Activated T-helper 1 cell treated with Interleukin-2 at 50 U/mL for 16 hours (primary cell): Measurements from ENCODE around the gene PIH1D1.
A peak's percentile ranks its signal among the peaks of the same experiment; 100 is the strongest.
"Not testable (repeated sequence)": the region's sequence is repeated elsewhere in the genome, so short reads cannot be mapped to it uniquely, and the experiment has no call there.

Experiments
- DNase-seq: peaks from one replicate; pipeline ENCODE4 v3.0.0-alpha.2; 2020; ENCODE audit warnings: low read depth

Gene PIH1D1

DNA sequence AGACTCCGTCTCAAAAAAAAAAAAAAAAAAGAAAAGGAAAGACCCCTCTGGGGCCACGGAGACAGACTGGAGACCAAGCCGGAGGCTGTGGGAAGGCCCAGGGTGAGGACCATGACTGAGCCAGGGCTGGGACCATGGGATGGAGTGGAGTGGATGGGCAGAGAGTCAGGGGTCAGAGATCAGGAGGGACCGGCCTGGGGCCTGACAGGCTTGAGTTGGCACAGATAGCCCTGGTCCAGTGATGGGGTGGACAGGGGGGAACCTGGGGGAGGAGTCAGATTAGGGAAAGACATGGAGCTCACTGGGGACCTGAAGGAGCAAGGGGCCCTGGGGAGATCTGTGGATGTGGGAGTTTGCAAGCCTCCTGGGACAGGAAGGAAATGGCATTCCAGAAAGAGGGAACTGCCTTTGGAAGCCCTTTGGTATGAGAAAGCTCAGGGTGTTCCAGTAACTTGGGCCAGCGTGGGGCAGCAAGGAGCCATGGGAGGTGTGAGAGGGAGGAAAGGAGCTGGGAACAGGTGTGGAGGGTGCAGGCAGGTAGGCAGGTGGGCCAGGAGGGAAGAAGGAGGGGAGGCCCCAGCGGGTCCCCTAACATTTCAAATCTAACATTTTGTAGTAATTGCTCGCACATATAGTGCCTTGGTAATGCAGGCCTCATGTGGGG, 29.5 kb upstream of the PIH1D1 start:
- no peak for DNase-seq

DNA sequence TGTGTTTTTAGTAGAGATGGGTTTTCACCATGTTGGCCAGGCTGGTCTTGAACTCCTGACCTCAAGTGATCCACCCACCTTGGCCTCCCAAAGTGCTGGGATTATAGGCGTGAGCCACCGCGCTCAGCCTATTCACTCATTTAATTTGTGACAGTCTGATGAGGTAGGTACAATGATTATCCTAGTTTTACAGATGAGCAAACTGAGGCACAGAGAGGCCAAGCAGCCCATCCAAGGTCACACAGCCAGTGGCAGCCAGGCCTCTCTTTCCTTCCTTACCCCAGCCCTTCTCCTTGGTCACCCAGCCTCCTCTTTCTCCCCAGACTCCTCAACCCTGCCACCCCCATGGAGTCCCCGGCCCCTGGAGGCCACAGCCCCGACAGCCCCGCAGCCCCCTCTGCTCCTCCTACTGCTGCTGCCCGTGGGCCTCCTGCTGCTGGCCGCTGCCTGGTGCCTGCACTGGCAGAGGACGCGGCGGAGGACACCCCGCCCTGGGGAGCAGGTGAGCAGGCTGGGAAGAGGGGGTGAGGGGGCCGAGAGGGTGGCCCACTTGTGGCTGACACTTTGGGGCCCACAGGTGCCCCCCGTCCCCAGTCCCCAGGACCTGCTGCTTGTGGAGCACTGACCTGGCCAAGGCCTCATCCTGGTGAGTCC, 28.5 kb upstream of the PIH1D1 start:
- DNase-seq = no peak

DNA sequence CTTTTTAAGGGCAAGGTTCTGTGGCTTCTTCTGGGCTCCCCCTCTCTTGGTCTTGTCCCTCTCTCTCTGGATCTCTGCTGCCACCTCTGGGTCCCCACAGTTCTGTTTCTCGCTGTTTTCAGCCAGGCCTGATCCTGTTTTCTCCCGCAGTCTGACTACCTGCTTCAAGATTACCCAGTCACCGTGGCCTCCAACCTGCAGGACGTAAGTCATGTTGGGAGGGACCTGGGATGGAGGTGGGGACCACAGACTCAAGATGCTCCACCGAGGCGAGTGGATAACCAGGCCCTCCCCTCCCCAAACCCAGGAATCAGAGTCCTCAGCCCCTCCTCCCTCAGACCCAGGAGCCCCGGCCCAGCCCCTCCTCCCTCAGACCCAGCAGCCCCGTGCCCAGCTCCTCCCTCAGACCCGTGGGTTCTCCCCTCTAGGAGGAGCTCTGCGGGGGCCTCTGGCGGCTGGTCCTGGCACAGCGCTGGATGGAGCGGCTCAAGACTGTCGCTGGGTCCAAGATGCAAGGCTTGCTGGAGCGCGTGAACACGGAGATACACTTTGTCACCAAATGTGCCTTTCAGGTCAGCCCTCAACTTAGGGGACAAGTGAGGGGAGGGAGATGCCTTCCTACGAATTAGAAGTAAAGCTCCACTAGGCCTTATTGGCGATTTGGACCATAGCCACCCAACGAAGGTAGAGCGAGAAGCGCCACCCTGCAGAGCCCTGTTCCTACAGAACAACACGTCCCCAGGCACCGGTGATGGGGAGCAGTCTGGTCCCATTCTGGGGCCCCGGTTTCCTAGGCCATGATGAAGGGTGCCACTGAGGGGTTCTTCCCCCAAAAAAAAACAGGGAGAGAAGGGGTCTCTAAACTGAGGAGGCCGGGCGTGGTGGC, 24.6 kb upstream of the PIH1D1 start:
- peak; percentile 49 for DNase-seq

DNA sequence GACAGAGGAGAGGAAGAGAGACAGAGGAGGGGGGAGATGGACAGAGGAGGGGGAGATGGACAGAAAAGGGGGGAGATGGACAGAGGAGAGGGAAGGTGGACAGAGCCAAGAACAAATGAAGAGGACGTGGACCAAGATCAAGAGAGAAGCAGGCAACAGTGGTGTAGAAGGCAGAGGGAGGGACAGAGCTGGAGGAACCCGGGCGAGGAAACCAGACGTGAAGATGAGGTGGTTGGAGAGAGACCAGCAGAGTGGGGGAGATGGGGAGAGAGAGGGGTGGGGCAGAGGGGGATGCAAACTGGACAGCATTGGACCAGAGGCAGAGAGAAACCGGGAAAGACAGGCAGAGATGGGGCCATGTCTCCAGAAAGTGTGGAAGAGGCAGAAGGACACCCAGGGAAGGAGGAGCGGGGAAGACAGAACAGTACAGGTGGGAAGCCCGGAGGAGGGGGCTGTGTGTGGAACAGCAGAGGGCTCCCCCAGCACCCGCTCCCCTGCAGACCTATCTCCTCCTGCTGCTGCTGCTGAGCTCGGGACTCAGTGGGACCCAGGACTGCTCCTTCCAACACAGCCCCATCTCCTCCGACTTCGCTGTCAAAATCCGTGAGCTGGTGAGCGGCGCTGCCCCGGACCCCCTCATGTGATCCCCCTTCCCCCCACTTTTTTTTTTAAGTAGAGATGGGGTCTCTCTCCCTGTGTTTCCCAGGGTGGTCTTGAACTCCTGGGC, 23.7 kb upstream of the PIH1D1 start:
- no peak for DNase-seq

DNA sequence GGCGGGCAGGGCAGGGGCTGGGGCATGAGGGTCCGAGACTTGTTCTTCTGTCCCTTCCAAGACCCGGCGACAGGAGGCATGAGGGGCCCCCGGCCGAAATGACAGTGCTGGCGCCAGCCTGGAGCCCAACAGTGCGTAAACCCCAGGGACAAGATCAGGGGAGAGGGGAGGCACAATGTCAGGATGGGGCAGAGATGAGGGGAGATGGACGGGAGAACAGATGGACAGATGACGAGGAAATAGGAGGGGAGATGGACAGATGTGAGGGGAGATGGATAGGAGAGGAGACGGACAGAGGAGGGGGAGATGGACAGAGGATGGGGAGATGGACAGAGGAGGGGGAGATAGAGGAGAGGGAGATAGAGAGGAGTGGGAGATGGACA, 22.9 kb upstream of the PIH1D1 start:
- DNase-seq = no peak

DNA sequence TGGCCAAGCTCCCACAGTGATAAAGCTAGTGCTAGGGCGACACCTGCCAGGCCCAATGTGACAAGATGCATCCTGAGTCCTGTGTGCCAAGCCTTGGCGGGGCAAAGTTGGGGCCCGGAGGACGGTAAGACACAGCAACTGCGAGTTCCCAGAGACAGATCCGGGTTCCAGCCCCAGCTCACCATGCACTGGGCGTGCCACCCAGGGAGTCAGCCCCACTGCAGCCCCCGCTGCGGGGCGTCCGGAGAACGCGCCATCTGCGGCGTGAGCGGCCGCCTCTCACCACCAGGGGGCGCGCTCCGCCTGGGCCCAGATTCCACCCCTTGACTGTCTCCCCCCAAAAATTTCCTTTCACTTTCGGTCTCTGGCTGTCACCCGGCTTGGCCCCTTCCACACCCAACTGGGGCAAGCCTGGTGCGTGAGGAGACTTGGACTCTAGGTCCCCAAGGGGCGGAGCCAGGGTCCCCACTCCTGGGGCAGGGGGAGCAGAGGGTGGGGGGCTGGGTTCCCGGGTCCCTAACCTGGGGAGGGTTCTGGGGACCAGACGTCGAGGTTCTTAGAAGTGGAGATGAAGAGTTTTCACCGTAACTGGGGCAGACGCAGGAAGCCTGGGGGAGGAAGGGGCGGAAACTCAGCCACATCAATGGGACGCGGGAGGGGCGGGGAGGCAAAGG, 22.4 kb upstream of the PIH1D1 start, which contains the start of gene FLT3LG:
TSS of gene FLT3LG (plus strand) at position 348 of the 674 bp plus-strand sequence. CDS start 425 bp downstream, outside the sequence.
- peak; percentile 87 for DNase-seq

DNA sequence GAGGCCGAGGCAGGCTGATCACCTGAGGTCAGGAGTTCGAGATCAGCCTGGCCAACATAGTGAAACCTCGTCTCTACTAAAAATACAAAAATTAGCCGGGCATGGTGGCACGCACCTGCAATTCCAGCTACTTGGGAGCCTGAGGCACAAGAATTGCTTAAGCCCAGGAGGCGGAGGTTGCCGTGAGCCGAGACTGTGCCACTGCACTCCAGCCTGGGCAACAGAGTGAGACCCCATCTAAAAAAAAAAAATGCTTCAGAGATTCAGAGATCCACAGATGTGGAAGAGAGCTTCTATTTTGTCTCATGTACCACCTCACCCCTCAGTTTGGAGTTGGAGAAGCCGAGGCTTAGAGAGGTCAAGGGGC, 21.9 kb upstream of the PIH1D1 start:
- not testable (repeated sequence) for DNase-seq

DNA sequence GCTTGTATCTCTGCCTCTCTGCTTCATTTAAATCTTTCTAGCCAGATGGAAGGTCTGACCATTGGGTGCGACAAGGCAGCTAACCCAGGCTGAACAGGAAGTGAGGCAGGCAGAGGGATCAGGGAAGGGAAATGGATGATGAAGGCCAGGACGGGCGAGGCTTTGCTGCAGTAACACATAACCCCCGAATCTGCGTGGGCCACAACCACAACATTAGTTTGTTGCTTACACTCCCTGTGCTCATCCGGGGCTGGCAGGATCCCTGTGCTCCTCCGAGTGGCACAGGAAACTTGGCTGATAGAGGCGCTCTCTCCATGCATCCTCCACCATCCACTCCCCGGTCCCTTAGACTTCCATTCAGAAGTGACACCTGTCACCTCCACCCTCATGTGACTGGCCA, 21.3 kb upstream of the PIH1D1 start:
- DNase-seq = no peak

DNA sequence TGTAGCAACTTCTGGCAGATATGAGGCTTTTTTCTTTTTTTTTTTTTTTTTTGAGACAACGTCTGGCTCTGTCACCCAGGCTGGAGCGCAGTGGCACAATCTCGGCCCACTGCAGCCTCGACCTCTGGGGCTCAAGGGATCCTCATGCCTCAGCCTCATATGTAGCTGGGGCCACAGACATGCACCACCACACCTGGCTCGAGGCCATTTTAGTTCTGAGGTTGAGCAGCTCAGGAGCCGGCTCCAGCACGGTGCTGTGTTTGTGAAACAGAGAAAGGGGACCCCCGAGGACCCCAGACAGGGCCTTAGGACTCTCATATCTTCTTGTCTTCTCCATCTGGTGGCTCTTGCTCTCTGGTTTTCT, 19.0 kb upstream of the PIH1D1 start:
- no peak for DNase-seq

DNA sequence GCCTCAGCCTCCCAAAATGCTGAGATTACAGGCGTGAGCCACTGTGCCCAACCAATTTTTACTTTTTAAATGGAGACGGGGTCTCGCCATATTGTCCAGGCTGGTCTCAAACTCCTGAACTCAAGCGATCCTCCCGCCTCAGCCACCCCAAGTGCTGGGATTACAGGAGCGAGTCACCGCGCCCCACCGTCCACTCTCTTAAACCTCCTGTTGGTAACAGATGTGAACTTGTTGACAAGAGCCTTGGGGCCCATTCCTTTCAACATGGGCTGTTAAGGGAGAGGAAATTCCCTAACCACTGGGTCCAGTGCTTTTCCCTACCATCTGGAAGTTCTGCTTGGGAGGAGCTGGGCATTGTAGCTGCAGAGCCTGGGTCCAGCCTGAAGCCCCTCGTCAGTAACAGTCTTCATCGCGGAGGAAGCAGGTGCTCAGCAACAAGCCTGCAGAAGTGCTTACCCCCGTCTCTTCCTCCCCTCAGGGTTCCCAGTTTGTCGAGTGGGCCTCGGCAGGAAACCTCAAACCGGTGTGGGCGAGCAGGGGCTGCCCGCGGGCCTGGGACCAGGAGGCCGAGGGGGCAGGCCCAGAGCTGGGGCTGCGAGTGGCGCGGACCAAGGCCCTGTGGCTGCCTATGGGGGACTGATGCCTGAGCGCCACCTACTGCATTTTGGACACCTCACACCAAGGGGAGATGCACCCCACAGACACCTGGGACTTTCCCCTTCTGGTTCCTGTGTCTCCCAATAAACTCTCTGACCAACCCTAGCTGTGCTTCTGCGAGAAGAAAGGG, 18.4 kb upstream of the PIH1D1 start:
- DNase-seq = peak; percentile 63

DNA sequence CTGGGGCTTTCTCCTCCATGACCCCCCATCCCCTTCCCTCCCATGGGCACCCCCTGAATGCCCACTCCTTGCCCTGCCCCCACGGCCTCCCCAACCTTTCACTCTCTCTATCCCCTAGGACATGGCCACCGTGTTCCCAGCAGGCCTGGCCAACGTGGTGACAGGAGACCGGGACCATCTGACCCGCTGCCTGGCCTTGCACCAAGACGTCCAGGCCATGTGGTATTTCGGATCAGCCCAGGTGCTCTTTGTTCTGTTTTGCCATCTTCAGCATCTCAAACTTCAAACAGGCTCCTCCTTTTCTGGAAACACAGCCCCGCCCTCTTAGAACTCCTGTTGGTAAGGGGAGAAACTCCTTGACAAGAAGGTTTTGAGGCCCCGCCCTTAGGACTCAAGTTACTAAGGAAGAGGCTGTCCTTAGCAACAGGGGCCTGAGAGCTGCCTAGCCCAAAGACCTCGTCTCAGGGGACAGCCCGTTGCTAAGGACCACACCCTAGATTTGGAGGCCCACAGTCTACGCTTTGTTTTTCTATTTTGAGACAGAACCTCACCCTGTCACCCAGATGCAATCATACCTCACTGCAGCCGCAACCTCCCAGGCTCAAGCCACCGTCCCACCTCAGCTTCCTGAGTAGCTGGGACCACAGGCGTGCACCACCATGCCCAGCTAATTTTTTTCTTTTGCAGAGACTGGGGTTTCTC, 17.3 kb upstream of the PIH1D1 start:
- peak; percentile 79 for DNase-seq

DNA sequence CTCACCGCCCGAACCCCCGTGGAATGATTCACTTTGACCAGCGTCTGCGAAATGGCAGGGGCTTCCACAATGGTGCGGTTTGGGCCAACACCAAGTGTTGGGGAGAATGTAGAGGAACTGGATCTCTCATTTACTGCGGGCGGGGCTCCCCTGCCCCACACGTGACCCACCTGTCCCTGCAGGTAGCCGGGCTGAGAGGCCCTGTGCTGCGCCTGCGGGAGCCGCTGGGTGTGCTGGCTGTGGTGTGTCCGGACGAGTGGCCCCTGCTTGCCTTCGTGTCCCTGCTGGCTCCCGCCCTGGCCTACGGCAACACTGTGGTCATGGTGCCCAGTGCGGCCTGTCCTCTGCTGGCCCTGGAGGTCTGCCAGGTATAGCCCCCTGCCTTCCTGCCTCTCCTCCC, 16.6 kb upstream of the PIH1D1 start:
- no peak for DNase-seq

DNA sequence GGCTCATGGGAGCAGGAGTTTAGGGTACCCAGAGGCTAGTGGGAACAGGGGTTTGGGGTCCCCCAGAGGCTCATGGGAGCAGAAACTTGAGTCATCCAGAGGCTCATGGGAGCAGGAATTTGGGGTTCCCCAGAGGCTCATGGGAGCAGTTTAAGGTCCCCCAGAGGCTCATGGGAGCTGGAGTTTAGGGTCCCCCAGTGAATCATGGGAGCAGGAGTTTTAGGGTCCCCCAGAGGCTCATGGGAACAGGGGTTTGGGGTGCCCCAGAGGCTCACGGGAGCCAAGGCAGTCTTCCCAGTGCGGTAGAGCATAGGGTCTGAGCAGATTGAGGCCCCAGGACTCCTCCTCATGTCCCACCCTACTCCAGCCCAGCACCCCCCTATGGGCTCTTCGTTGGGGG, 13.8 kb upstream of the PIH1D1 start:
- DNase-seq = no peak

DNA sequence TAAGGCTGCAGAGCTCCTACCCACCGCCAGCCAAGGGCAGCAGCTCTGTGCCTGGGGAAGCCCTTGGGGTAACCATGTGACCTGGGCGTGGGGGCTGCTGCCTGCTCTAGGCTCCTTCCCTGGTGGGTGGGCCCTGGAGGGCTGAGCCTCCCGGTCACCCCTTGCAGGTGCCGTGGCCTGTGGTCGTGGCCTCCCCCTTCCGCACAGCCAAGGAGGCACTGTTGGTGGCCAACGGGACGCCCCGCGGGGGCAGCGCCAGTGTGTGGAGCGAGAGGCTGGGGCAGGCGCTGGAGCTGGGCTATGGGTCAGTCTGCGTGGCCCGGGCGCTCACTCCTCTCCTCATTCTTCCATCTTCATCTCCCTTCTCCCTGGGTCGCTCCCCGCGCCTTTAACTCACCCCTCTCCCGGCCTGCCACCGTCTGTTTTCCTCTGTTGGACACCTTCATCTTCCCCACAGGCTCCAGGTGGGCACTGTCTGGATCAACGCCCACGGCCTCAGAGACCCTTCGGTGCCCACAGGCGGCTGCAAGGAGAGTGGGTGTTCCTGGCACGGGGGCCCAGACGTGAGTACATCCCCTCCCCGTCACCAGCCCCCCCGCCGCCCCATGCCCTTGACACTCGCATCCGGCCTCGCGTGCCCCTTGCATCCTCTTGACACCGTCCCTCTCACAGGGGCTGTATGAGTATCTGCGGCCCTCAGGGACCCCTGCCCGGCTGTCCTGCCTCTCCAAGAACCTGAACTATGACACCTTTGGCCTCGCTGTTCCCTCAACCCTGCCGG, 12.5 kb upstream of the PIH1D1 start:
- no peak for DNase-seq

DNA sequence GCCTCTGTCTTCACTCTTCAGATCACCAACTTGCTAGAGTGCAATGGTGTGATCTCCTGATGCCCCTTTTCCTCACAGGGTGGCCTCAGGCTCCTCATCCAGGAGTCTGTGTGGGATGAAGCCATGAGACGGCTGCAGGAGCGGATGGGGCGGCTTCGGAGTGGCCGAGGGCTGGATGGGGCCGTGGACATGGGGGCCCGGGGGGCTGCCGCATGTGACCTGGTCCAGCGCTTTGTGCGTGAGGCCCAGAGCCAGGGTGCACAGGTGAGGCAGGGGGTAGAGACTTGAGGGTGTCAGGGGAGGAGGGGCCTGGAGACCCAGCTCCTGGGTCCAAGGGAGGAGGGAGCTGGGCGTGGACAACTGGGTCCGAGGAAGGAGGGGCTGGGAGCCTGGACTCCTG, 10.9 kb upstream of the PIH1D1 start:
- no peak for DNase-seq

DNA sequence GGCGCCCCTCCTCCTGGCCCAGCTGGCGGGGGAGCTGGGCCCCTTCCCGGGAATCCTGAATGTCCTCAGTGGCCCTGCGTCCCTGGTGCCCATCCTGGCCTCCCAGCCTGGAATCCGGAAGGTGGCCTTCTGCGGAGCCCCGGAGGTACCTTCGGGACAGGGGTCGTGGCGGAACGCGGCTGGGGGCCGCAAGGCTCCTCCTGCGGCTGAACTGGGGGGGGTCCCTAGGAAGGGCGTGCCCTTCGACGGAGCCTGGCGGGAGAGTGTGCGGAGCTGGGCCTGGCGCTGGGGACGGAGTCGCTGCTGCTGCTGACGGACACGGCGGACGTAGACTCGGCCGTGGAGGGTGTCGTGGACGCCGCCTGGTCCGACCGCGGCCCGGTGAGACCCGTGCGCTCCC, 10.0 kb upstream of the PIH1D1 start:
- no peak for DNase-seq

DNA sequence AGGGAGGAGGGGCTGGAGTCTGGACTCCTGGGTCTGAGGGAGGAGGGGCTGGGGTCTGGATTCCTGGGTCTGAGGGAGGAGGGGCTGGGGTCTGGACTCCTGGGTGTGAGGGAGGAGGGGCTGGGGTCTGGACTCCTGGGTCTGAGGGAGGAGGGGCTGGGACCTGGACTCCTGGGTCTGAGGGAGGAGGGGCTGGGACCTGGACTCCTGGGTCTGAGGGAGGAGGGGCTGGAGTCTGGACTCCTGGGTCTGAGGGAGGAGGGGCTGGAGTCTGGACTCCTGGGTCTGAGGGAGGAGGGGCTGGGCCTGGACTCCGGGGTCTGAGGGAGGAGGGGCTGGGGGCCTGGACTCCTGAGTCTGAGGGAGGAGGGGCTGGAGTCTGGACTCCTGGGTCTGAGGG, 9.5 kb upstream of the PIH1D1 start:
- not testable (repeated sequence) for DNase-seq

DNA sequence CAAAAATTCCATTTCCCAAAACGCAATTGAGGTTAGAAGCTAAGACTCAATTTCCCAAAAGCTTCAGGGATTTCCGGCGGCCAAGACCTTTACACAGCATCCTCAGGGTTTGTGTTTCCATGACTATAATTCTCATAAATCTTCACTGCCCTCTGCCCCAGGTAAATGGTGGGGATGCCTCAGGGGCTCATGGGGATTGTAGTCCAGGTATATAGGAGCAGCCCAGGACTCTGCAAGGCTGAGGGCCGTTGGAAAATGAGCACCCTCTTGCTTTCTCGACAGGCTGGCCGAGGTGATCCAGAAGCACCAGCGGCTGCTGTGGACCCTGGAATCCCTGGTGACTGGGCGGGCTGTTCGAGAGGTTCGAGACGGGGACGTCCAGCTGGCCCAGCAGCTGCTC, 7.8 kb upstream of the PIH1D1 start:
- no peak for DNase-seq

DNA sequence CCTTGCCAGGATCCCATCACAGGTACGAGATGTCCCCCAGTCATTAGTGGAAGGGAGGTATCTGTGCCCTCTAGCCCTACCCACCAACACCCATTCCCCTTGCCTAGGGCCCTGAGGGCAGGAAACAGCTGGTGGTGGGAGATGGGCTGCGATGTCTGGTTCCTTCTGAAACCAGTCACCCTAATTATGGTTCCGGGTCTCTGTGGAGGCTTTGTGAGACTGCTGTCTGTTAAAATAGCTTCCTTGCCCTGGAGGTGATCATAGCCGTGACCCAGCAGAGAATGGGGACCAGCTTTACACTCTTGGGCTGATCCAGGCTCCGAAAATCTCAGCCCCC, 6.9 kb upstream of the PIH1D1 start:
- no peak for DNase-seq

DNA sequence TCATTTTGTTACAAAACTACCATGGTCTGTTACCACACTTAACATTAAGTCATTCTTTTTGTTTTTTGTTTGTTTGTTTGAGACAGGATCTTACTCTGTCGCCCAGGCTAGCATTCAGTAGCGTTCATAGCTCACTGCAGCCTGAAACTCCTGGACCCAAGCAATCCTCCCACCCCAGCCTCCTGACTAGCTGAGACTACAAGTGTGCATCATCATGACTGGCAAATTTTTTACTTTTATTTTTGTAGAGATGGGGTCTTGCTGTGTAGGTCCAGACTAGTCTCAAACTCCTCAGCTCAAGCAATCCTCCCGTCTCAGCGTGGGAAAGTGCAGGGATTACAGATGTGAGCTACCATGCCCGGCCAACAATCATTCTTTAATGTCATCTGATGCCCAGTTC, 4.7 kb upstream of the PIH1D1 start:
- DNase-seq = no peak
